HL-60 (cell line): ENCODE measurements around the gene BAG5.

Source experiments
- DNase-seq, 2 experiments: peaks; one replicate each; pipeline ENCODE4 v3.0.0-alpha.2; 2010 to 2020; ENCODE audit warnings: low read depth in 1 of 2, low spot score in 1 of 2
- H3K27ac ChIP-seq: fragments of 250-450 bp; sonication (Bioruptor Pico); replicated peaks from 2 replicates; pipeline ENCODE4 v1.5.1; 2020; ENCODE audit warnings: mild to moderate bottlenecking, moderate library complexity
- H3K27me3 ChIP-seq: fragments of 250-450 bp; sonication (Bioruptor Pico); 2 replicates; pipeline ENCODE4 v1.5.1; 2021; ENCODE audit warnings: mild to moderate bottlenecking, moderate library complexity; ENCODE audit not compliant: insufficient read depth, poor library complexity, severe bottlenecking
- H3K4me3 ChIP-seq: replicated peaks from 2 replicates; pipeline ENCODE4 v1.5.1; 2011; ENCODE audit warnings: mild to moderate bottlenecking, control low read depth, low read length; ENCODE audit not compliant: insufficient read depth
- GABPA ChIP-seq: IDR thresholded peaks from 2 replicates; pipeline ENCODE4 v1.6.1; 2012; ENCODE audit warnings: low read depth
- POLR2AphosphoS5 ChIP-seq: IDR thresholded peaks from 2 replicates; pipeline ENCODE4 v1.6.1; 2012; ENCODE audit warnings: low read depth
- REST ChIP-seq: IDR thresholded peaks from 2 replicates; pipeline ENCODE4 v1.6.1; 2012; ENCODE audit warnings: low read depth; ENCODE audit not compliant: insufficient replicate concordance
- SPI1 ChIP-seq: IDR thresholded peaks from 2 replicates; pipeline ENCODE4 v1.6.1; 2012; ENCODE audit warnings: low read depth, mild to moderate bottlenecking, borderline replicate concordance
- TF ChIP-seq, protein P1 (sequence below): IDR thresholded peaks from one replicate; pipeline ENCODE4 v1.5.1; 2011; ENCODE audit warnings: low read length, control low read depth, inconsistent platforms; ENCODE audit not compliant: insufficient read depth

The BAG5 gene

DNA sequence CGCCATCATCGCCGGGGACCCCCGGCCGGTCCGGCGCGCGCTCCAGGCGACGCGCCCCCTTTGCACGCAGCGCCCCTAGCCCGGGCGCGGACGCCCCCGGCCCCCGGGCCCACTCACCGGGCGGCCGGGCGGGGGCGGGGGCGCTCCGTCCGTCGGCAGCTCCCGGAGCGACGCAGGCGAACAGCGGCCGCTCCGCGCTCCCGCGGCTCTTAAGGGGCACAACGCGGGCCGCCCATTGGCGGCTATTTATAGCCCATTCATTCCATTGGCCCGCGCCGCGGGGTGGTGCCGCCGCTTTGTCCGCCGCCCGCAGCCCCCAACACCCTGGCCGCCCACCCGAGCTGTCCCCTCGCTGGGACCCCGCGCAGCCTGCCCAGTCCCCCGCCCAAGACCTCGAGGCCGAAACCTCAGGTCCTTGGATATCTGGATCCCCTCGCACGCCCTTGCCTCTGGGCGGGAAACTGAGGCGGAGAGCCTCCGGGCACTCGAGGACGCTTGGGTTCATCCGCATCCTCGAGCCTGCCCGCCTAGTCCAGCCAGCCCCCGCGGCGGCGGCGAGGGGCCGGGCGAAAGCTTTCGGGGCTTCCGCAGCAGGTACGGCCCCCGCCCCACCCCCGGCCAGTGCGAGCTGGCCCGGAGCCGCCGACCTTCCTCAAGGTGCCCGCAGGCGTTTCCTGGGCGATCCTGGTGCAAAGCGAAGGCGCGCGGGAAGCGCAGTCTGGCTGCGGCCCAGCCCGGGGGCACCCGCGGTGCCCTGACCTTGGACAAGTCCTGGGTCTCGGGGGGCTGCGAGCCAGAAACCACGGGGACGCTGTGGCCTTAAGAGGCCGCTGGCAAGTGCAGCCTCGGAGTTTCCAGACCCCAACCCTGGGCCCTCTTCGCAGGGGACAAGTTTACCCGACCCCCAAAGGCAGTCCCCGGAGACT lies 39.5 kb downstream of the BAG5 start, which contains the start of gene CKB:
CKB (minus strand) TSS at position 182 of the 926 bp plus-strand sequence. CDS start 337 bp downstream, outside the sequence.
- DNase-seq, result no peak
- Histone ChIP-seq H3K27ac (no peak within 1 kb of the TSS), H3K27me3 (peaks cover 17% of the 10 kb centered on the region), H3K4me3 (peak within 1 kb of the TSS; percentile 35)
- TF ChIP-seq GABPA, result no peak
- TF ChIP-seq, protein P1, sequence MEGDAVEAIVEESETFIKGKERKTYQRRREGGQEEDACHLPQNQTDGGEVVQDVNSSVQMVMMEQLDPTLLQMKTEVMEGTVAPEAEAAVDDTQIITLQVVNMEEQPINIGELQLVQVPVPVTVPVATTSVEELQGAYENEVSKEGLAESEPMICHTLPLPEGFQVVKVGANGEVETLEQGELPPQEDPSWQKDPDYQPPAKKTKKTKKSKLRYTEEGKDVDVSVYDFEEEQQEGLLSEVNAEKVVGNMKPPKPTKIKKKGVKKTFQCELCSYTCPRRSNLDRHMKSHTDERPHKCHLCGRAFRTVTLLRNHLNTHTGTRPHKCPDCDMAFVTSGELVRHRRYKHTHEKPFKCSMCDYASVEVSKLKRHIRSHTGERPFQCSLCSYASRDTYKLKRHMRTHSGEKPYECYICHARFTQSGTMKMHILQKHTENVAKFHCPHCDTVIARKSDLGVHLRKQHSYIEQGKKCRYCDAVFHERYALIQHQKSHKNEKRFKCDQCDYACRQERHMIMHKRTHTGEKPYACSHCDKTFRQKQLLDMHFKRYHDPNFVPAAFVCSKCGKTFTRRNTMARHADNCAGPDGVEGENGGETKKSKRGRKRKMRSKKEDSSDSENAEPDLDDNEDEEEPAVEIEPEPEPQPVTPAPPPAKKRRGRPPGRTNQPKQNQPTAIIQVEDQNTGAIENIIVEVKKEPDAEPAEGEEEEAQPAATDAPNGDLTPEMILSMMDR, result no peak
- no peak for TF ChIP-seq REST
- TF ChIP-seq SPI1, result no peak

DNA sequence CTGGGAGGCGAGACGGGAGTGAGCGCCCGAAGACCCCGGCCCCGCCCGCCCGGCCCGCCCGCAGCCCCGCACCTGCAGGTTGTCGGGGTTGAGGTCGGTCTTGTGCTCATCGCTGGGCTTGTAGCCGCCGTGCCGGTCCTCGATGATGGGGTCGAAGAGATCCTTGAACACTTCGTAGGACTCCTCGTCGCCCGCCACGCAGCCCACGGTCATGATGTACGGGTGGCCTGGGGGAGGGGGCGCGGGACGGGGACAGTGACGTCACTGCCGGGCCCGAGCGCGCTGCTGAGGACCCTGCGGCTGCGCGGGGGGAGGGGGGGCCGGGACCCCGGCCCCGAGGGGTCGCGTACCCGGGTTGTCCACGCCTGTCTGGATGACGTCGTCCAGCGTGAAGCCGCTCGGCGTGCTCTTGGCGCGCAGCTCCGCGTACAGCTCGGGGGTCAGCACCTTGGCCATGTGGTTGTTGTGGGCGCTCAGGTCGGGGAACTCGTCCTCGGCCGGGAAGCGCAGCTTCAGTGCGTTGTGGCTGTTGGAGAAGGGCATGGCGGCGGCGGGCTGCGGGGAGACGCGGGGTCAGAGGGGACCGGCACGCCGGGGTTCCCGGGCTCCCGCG lies 40.4 kb downstream of the BAG5 start:
- Histone ChIP-seq H3K27me3 (peaks cover 17% of the 10 kb centered on the region), H3K4me3 (peak overlapping the region; percentile 35), H3K27ac (no peak overlapping the region)
- TF ChIP-seq POLR2AphosphoS5, result no peak
- TF ChIP-seq REST, result no peak
- TF ChIP-seq SPI1, result no peak
- TF ChIP-seq, protein P1, result no peak
- no peak for TF ChIP-seq GABPA
- DNase-seq, result no peak

DNA sequence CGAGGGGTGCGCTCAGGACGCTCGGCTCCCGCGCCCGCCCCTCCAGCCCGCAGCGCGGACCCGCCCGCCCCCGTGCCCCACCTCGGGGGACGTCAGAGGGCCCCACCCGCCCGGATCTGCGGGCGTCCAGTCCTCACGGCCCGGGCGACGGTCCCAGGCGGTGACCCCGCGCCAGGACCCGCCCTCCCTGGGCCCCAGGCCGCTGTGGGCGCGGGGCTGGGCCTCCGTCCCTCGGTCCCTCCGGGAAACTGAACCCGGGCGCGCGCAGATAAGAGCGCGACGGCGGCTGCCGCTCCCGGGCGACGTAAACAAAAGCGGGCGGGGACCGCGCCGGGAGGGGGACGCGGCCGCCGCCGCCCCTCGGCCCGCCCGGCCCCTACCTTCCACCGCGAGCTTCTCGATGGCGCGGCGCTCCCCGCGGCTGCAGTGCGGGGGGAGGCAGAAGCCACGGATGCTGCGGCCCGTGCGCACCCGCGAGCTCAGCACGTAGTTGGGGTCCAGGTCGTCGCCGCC lies 41.0 kb downstream of the BAG5 start:
- peak overlapping the region; percentile 35 for H3K4me3 ChIP-seq
- no peak for TF ChIP-seq GABPA
- H3K27ac ChIP-seq, result no peak overlapping the region
- H3K27me3 ChIP-seq, result peaks cover 17% of the 10 kb centered on the region
- DNase-seq, result no peak
